Natural killer cell treated with Interleukin-12 subunit alpha and Interleukin-12 subunit beta and Interleukin-15 and Interleukin-18, amount 100 ng/mL, for 72 hours (primary cell): ENCODE data around the gene MYRF. TPM values are rescaled to one million over a fixed set of nuclear protein-coding genes. Genes with fewer than 3 reads are reported as not detected.
A peak's percentile ranks its signal among the peaks of the same experiment; 100 is the strongest.

Experiments used
- ATAC-seq, 2 donors: fragments of 150-1000 bp; cut with Tn5 transposase in 1 of 2; sonication (Bioruptor Pico), chemical (Tn5 transposase) in 1 of 2; 2 replicates each; pipeline ENCODE4 v1.10.0; 2021
- DNase-seq: peaks from one replicate; pipeline ENCODE4 v3.0.0; 2022; ENCODE audit warnings: low spot score
- H3K27ac Mint-ChIP-seq, 2 donors: 1 replicate in 1 of 2; 2 replicates in 1 of 2; pipeline ENCODE4 v1.8.0; 2022; ENCODE audit warnings: mixed read lengths in 2 of 2, mild to moderate bottlenecking in 1 of 2, moderate library complexity in 1 of 2
- H3K27me3 Mint-ChIP-seq, 2 donors: 1 replicate in 1 of 2; 2 replicates in 1 of 2; pipeline ENCODE4 v1.8.0; 2022; ENCODE audit warnings: mixed read lengths in 2 of 2
- H3K36me3 Mint-ChIP-seq: one replicate; pipeline ENCODE4 v1.8.0; 2022; ENCODE audit warnings: mixed read lengths
- H3K4me1 Mint-ChIP-seq, 2 donors: 1 replicate in 1 of 2; 2 replicates in 1 of 2; pipeline ENCODE4 v1.8.0; 2022; ENCODE audit warnings: low read depth in 2 of 2, mixed read lengths in 2 of 2, mild to moderate bottlenecking in 1 of 2
- H3K4me3 Mint-ChIP-seq: one replicate; pipeline ENCODE4 v1.8.0; 2022; ENCODE audit warnings: mixed read lengths
- H3K9me3 Mint-ChIP-seq: 2 replicates; pipeline ENCODE4 v1.8.0; 2022; ENCODE audit warnings: mixed read lengths
- total RNA-seq, 2 donors: library from RNA; stranded (reverse); gene quantifications; one replicate each; pipeline ENCODE4 v1.2.3, GENCODE V29; 2022

The MYRF gene
- total RNA-seq, 2 donors from 2014 or later, result 3.7 to 5.5 TPM

DNA sequence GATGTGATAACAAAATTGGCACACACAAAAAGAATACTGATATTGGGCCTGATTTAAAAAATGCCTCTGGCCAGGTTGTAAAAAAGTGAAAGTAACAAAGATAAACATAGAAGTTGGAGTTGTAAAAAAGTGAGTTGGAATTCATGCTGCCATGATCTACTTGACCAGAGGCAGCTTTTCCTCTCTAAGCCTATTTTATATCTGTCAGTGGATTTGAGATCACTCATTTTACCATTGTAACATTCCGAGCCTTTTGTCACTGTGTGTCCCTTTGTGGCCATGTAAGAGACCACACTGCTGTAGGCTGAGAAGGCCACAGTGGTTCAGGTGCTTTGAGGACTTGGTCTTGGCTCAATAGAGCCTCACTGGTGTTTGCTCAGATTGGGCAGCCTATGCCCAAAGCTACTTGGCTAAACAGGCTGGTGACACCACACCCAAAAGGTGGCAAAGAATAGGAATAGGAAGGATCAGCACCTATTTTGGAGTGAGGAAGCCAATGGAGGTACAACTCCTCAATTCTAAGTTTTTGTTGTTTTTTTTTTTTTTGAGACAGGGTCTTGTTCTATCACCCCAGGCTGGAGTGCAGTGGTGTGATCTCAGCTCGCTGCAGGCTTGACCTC lies 47.3 kb downstream of the MYRF start:
- DNase-seq (no peak), ATAC-seq (no peak)
- Mint-ChIP-seq H3K36me3 (peaks cover 30% of the 10 kb centered on the region), H3K4me3 (no peak overlapping the region), H3K27me3 (no peaks in the 10 kb centered on the region), H3K27ac (no peak overlapping the region), H3K4me1 (peaks cover 14 to 20% of the 10 kb centered on the region in 2 donors), H3K9me3 (no peaks in the 10 kb centered on the region)

DNA sequence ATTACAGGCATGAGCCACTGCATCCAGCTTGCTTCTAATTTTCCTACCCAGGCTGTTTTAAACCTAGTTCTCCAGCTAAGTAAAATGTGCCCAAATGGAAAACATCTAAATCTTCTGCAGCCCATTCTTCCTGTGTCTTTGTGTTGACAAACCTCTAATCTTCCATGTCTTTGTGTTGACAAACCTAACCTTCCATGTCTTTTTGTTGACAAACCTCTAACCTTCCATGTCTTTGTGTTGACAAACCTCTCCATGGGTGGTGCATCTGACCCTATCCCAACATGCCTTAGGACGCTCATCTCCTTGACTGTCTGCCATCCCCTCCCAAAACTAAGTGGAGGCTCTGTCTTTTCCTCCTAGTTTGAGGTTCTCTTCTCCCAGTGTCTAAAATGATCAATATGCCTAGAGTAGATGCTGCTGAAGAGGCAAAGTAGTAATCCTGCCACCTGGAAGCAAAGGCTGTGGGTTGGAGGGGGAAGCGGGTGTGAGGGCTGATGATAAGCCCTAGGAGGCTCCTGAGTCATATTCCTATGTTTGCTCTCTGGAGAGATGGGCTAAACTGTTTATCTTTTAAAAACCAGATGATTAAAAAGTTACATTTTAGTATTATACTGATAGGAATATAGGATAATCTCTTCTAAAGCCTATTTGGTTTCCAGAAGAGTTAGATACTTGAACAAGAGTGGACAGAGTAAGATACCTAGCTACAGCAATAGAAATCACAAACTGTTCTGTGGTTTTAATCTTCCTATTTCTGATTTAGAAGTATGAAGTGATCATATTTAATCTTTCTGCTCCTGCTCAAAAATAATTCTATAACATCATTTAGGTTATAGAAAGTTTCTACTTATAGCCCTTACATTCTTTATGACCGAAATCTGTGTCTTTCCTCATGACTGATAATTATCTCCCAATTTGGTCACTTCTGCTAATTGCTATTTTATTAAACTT lies 48.2 kb downstream of the MYRF start:
- H3K4me1 Mint-ChIP-seq, result peaks cover 14 to 20% of the 10 kb centered on the region in 2 donors
- peaks cover 30% of the 10 kb centered on the region for H3K36me3 Mint-ChIP-seq
- ATAC-seq (no peak), DNase-seq (no peak)
- H3K27me3 Mint-ChIP-seq, result no peaks in the 10 kb centered on the region
- no peak overlapping the region for H3K4me3 Mint-ChIP-seq
- H3K27ac Mint-ChIP-seq, result peak overlapping the region in 1 of 2 donors; percentile 12
- no peaks in the 10 kb centered on the region for H3K9me3 Mint-ChIP-seq

DNA sequence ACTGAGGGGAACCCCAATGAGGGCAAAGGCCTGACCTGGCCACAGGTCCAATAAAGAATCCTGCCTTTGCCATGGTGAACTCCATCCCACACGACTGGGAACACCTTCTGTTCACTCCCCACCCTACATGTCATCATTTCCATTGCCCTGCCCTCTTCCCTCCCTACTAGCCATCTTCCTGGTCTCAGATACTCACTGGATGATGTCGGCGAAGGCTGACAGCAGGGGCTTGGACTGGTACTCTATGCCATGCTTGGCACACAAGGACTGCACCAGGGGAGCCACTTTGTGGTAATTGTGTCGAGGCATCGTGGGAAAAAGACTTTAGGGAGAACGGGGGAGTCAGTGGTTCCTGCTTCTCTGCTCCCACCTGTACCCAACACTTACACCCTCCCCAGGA lies 50.2 kb downstream of the MYRF start:
- no peak for ATAC-seq
- Mint-ChIP-seq H3K9me3 (no peaks in the 10 kb centered on the region), H3K36me3 (peaks cover 23% of the 10 kb centered on the region), H3K27me3 (no peaks in the 10 kb centered on the region), H3K4me3 (no peak overlapping the region), H3K4me1 (peaks cover 0 to 8% of the 10 kb centered on the region in 2 donors), H3K27ac (no peak overlapping the region)
- DNase-seq, result no peak

DNA sequence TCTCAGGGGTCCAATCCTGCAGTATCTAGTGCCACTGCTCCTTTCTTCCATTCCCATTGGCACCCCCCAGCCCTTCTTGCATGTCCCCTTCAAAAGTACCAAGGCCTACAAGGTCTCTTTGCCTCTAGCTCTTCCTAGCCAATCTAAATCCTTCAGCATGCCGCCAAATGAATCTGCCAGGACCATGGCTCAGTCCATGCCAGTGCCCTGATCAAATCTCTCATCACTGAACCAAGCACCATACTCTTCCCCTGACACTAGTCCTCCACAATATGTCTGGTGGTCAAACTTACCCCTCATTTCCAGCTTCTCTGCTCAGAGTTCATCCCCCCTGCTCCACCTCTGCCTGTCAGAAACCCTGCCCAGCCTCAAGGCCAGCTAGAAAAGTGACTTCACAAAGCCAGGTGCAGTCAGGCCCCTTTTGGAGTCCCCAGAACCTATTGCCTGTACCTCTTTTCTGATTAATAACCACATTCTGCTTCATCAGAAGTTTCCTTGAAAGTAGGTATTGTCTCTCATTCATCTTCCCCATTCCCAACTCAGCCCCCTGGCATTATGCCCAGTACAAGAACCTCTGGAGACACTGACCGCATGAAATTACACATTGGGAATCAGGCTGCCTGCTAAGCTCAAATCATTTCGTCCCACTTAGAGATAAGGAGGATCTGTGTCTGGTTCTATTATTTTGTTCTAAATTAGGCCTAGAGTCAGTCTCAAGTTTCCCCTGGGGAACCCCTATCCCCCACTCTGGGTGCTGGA lies 51.6 kb downstream of the MYRF start:
- Mint-ChIP-seq H3K27me3 (no peaks in the 10 kb centered on the region), H3K4me1 (peaks cover 0 to 7% of the 10 kb centered on the region in 2 donors), H3K27ac (no peak overlapping the region), H3K4me3 (no peak overlapping the region), H3K36me3 (peaks cover 23% of the 10 kb centered on the region), H3K9me3 (no peaks in the 10 kb centered on the region)
- DNase-seq, result no peak
- no peak for ATAC-seq

DNA sequence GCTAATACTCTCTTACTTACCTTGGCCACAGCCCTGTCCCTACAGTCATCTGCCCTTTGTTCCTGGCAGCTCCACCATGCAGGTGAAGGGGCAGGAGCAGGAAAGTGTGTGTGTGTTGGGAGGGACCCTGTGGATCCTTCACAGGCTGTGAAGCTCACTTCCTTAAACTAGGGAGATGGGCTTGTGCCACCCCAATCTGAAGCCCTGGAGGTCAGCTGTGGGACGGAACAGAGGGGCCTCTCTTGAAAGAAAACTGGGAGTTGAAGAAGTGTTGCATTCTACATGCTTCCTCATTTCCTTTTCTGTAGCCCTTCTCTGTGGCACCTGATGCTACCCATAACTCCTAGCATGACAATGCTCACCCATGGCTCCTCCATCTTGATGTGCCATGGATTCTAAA lies 52.7 kb downstream of the MYRF start:
- Mint-ChIP-seq H3K27ac (peak overlapping the region in 1 of 2 donors; percentile 14), H3K36me3 (peaks cover 24% of the 10 kb centered on the region)
- no peak for ATAC-seq

DNA sequence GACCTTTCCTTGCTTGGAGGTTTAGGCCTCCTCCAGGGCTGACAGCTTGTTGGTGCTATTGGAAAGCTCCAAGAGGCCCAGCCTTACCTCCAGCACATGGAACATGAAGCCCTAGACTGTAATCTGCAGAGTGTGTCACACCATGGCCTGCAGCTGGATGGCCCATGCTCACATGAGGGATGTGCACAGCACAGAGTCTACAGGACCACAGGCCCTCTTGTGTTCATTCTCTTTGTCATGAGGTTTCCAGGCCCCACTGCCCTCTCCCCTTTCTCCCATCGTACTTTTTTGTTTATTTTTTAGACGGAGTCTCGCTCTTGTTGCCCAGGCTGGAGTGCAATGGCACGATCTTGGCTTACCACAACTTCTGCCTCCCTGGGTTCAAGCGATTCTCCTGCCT lies 54.3 kb downstream of the MYRF start:
- DNase-seq, result no peak
- H3K36me3 Mint-ChIP-seq, result peaks cover 20% of the 10 kb centered on the region

More for the DNA sequence above, 52.7 kb downstream of the MYRF start:
- H3K4me1 Mint-ChIP-seq, result peaks cover 0 to 4% of the 10 kb centered on the region in 2 donors
- H3K27me3 Mint-ChIP-seq, result no peaks in the 10 kb centered on the region
- DNase-seq, result no peak
- H3K9me3 Mint-ChIP-seq, result no peaks in the 10 kb centered on the region
- no peak overlapping the region for H3K4me3 Mint-ChIP-seq

DNA sequence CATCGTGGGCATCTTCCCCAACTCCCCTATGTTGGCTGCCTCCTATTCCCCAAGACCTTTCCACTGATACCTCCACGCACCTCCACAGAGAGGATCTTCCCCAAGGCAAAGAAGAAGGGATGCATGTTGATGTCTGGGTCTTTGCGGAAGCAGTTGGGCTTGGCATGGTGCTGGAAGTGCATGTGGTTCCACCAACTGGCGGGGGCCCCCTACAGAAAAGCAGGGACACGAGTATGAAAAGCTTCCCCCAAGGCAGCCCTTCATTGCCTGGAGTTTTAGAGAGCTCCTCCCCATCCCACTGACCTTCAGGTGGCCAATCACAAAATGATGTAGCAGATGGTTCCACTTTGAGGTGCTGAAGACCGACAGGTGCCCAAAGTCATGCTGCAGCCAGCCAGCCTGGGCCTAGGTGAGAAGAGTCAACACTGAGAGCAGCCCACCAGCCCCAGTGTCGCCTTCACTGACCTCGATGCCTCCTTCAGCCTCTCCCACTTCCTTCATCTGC lies 58.3 kb downstream of the MYRF start:
- Mint-ChIP-seq H3K36me3 (peaks cover 5% of the 10 kb centered on the region), H3K9me3 (no peaks in the 10 kb centered on the region), H3K4me1 (peaks cover 13 to 16% of the 10 kb centered on the region in 2 donors), H3K27ac (no peak overlapping the region), H3K4me3 (no peak overlapping the region), H3K27me3 (no peaks in the 10 kb centered on the region)
- DNase-seq (no peak), ATAC-seq (no peak)

More for the DNA sequence above, 54.3 kb downstream of the MYRF start:
- no peak overlapping the region for H3K4me3 Mint-ChIP-seq
- H3K9me3 Mint-ChIP-seq, result no peaks in the 10 kb centered on the region
- no peaks in the 10 kb centered on the region for H3K27me3 Mint-ChIP-seq
- H3K4me1 Mint-ChIP-seq, result no peaks in the 10 kb centered on the region
- ATAC-seq, result no peak
- H3K27ac Mint-ChIP-seq, result peak overlapping the region in 1 of 2 donors; percentile 60

DNA sequence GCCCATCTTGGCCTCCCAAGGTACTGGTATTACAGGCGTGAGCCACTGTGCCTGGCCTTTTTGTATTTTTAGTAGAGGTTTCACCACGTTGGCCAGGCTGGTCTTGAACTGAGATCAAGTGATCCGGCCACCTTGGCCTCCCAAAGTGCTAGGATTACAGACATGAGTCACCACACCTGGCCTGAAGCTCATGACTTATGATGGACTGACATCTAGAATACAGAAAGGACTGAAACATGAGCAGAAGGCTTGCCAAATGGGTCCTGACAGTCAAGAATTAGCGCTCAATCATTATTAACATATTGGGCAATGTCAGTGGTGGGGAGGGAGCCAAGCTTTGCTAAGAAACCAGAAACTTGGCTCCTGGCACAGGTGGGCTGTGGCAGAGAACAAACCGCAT lies 59.4 kb downstream of the MYRF start:
- no peaks in the 10 kb centered on the region for H3K27me3 Mint-ChIP-seq
- peaks cover 5% of the 10 kb centered on the region for H3K36me3 Mint-ChIP-seq
- no peak overlapping the region for H3K4me3 Mint-ChIP-seq

DNA sequence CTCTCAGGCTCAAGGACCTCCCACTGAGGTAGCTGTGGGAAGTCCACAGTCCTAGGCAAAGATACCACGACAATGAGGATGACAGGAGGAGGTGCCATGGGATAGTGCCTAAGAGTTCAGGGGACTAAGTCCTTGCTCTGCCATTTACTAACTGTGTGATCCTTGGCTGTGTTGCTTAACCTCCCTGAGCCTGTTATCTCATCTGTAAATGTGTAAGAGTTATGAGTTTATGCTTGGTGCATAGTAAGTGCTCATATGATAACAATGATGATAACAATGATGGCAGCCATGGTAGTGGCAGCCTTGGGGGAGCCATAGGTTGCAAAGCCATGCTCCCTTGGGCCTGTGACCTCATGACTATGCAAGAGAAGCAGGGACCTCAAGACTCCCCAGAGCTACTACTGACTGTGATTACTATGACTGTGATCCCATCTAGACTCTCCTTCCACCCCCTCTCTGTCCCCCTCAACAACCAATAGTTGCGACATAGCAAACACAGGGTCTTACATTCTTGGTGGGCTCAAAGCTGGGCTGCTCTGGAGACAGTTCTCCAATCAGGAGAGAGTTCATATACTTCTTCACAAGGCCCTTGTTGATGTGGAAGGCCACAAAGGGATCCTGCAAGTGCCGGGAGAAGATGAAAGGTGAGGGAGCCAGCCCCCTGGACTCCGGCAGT lies 60.4 kb downstream of the MYRF start:
- no peaks in the 10 kb centered on the region for H3K27me3 Mint-ChIP-seq
- ATAC-seq, result no peak

More for the DNA sequence above, 59.4 kb downstream of the MYRF start:
- H3K4me1 Mint-ChIP-seq, result peaks cover 13 to 21% of the 10 kb centered on the region in 2 donors
- no peak for ATAC-seq
- no peak for DNase-seq
- H3K9me3 Mint-ChIP-seq, result no peaks in the 10 kb centered on the region
- H3K27ac Mint-ChIP-seq, result no peak overlapping the region

DNA sequence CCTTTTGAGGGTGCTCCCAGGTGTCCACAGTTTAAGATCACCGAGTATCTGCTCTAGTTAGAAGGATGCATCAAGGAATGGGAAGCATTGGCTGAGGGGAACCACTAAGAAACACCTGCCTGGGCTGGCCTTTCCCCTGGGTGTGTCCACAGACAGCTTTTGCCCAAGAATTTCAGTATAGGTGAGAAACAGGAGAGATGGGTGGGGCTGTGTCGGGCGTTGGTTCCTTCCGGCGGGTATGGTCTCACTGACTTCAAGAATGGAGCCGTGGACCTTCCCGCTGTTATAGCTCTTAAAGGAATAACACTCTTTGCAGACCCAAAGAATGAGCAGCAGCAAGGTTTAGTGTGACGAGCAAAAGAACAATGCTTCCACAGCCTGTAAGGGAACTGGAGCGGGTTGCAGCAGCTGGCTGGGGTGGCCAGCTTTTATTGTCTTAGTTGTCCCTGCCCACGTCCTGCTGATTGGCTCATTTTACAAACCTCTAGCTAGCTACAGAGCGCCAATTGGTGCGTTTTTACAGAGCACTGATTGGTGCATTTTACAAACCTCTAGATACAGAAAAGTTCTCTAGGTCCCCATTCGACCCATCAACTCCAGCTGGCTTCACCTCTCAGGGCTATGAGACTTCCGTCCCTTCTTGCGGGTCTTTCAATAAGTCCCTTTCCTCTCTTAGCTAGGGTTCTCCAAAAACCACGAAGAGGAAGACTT lies 62.0 kb downstream of the MYRF start:
- peak overlapping the region; percentile 83 to 87 for H3K27ac Mint-ChIP-seq
- peak overlapping the region; percentile 95 for H3K4me3 Mint-ChIP-seq
- peaks cover 13 to 21% of the 10 kb centered on the region in 2 donors for H3K4me1 Mint-ChIP-seq
- no peaks in the 10 kb centered on the region for H3K27me3 Mint-ChIP-seq
- DNase-seq (no peak), ATAC-seq (no peak)
- no peaks in the 10 kb centered on the region for H3K9me3 Mint-ChIP-seq
- no peaks in the 10 kb centered on the region for H3K36me3 Mint-ChIP-seq

More for the DNA sequence above, 60.4 kb downstream of the MYRF start:
- no peak for DNase-seq
- Mint-ChIP-seq H3K9me3 (no peaks in the 10 kb centered on the region), H3K4me3 (no peak overlapping the region), H3K27ac (no peak overlapping the region), H3K36me3 (peaks cover 5% of the 10 kb centered on the region), H3K4me1 (peaks cover 13 to 21% of the 10 kb centered on the region in 2 donors)

DNA sequence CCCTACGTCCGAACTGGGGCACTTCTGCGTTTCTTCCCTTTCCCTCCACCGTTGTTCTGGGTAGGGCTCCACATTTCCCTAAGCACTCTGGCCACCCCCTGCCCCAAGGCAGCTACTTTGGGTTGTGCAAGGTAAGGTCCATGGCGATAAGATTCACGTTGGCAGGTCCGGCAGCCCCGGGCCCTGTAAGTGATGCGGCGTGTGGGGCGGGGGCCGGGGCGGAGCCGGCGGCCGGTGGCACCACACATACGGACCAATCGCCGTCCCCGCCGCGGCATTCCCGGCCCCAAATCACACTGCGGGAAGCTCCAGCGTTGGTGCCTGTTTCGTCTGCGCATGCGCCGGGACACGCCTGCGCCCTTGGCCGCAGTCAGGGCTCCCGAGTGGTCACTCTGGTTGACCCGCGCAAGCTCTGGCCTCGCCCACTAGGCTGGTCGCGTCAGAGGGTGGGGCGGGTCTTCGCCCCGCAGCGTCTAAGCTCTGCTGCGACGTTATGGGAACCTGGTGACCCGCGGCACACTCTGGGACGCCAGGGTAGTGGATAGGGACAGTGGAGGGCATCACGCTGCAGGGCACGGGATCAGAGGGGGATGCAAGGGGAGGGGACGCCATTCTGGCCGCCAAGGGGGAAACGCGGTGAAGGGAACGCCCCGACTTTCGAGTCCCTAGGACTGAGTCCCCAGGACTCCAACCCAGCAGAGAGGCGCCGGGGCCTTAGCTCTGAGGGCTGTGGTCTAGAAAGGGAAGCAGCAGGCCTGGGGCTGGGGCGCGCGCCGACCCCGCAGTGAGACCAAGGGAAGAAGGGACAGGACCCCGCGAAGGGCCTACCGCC lies 62.7 kb downstream of the MYRF start:
- peak overlapping the region; percentile 95 for H3K4me3 Mint-ChIP-seq
- H3K27me3 Mint-ChIP-seq, result no peaks in the 10 kb centered on the region
- H3K36me3 Mint-ChIP-seq, result no peaks in the 10 kb centered on the region
- DNase-seq (peak; percentile 92), ATAC-seq (peak; percentile 74 to 84)
- peaks cover 13 to 21% of the 10 kb centered on the region in 2 donors for H3K4me1 Mint-ChIP-seq
- H3K9me3 Mint-ChIP-seq, result no peaks in the 10 kb centered on the region
- H3K27ac Mint-ChIP-seq, result peak overlapping the region; percentile 83 to 87
